ENCODE measurements around the gene GP5.
A peak's percentile ranks its signal among the peaks of the same experiment; 100 is the strongest.

The GP5 gene

GRCh38 chr3:194392576-194392975 lies 6.5 kb downstream of the GP5 start:
- Histone ChIP-seq H2AFZ (ENCODE audit: low read depth, low read length) (no peak overlapping the region), H3K79me2 (ENCODE audit: insufficient read depth, low read length) (no peaks in the 10 kb centered on the region), H3K9me3 (ENCODE audit: insufficient read depth, low read length, severe bottlenecking) (peaks cover 14% of the 10 kb centered on the region), H3K4me2 (ENCODE audit: insufficient read depth, low read length) (no peak overlapping the region), H3K36me3 (ENCODE audit: insufficient read depth, low read length) (no peaks in the 10 kb centered on the region), H3K9ac (ENCODE audit: low read depth, low read length) (no peak overlapping the region), H4K20me1 (ENCODE audit: insufficient read depth, low read length) (no peaks in the 10 kb centered on the region), H3K27me3 (ENCODE audit: insufficient read depth, low read length, poor library complexity) (no peaks in the 10 kb centered on the region), H3K4me1 (ENCODE audit: insufficient read depth, low read length) (peaks cover 32% of the 10 kb centered on the region), H3K27ac (ENCODE audit: low read length) (no peak overlapping the region), H3K4me3 (ENCODE audit: low read depth in 1 of 2, low read length in 2 of 2) (no peak overlapping the region)
- TF ChIP-seq EZH2 (IDR thresholded peaks at IDR 0.05; ENCODE audit: borderline replicate concordance, low read depth, low read length, severe bottlenecking) (no peak), CTCF (IDR thresholded peaks at IDR 0.05; ENCODE audit: borderline replicate concordance, extremely low read depth, low read length, poor library complexity, severe bottlenecking) (no peak)
- no peak for ATAC-seq (ENCODE audit: insufficient read depth, low read depth)
- DNase-seq = no peak

- ATAC-seq (ENCODE audit: insufficient read depth, low read depth) (no peak), DNase-seq (no peak)
- Histone ChIP-seq H4K20me1 (ENCODE audit: insufficient read depth, low read length) (no peaks in the 10 kb centered on the region), H3K36me3 (ENCODE audit: insufficient read depth, low read length) (no peaks in the 10 kb centered on the region), H3K4me2 (ENCODE audit: insufficient read depth, low read length) (no peak overlapping the region), H2AFZ (ENCODE audit: low read depth, low read length) (no peak overlapping the region), H3K27ac (ENCODE audit: low read length) (no peak overlapping the region), H3K9me3 (ENCODE audit: insufficient read depth, low read length, severe bottlenecking) (peaks cover 14% of the 10 kb centered on the region), H3K4me1 (ENCODE audit: insufficient read depth, low read length) (peaks cover 15% of the 10 kb centered on the region), H3K27me3 (ENCODE audit: insufficient read depth, low read length, poor library complexity) (no peaks in the 10 kb centered on the region), H3K9ac (ENCODE audit: low read depth, low read length) (no peak overlapping the region), H3K4me3 (ENCODE audit: low read depth in 1 of 2, low read length in 2 of 2) (no peak overlapping the region), H3K79me2 (ENCODE audit: insufficient read depth, low read length) (no peaks in the 10 kb centered on the region)
- no peak for TF ChIP-seq EZH2 (IDR thresholded peaks at IDR 0.05; ENCODE audit: borderline replicate concordance, low read depth, low read length, severe bottlenecking)
- TF ChIP-seq CTCF (IDR thresholded peaks at IDR 0.05; ENCODE audit: borderline replicate concordance, extremely low read depth, low read length, poor library complexity, severe bottlenecking) = no peak
Measured at GRCh38 chr3:194390835-194391234, 8.2 kb downstream of the GP5 start.

- no peak for ATAC-seq (ENCODE audit: insufficient read depth, low read depth)
- Histone ChIP-seq H3K4me1 (ENCODE audit: insufficient read depth, low read length) (no peaks in the 10 kb centered on the region), H3K36me3 (ENCODE audit: insufficient read depth, low read length) (no peaks in the 10 kb centered on the region), H3K27ac (ENCODE audit: low read length) (no peak overlapping the region), H3K4me3 (ENCODE audit: low read depth in 1 of 2, low read length in 2 of 2) (no peak overlapping the region), H3K9ac (ENCODE audit: low read depth, low read length) (no peak overlapping the region), H3K9me3 (ENCODE audit: insufficient read depth, low read length, severe bottlenecking) (peaks cover 14% of the 10 kb centered on the region), H2AFZ (ENCODE audit: low read depth, low read length) (no peak overlapping the region), H3K79me2 (ENCODE audit: insufficient read depth, low read length) (no peaks in the 10 kb centered on the region), H3K27me3 (ENCODE audit: insufficient read depth, low read length, poor library complexity) (no peaks in the 10 kb centered on the region), H3K4me2 (ENCODE audit: insufficient read depth, low read length) (no peak overlapping the region), H4K20me1 (ENCODE audit: insufficient read depth, low read length) (no peaks in the 10 kb centered on the region)
- DNase-seq = peak; percentile 3
- no peak for TF ChIP-seq EZH2 (IDR thresholded peaks at IDR 0.05; ENCODE audit: borderline replicate concordance, low read depth, low read length, severe bottlenecking)
- no peak for TF ChIP-seq CTCF (IDR thresholded peaks at IDR 0.05; ENCODE audit: borderline replicate concordance, extremely low read depth, low read length, poor library complexity, severe bottlenecking)
Measured at GRCh38 chr3:194389269-194389668, 9.8 kb downstream of the GP5 start.

- DNase-seq = no peak
- ATAC-seq (ENCODE audit: insufficient read depth, low read depth) = no peak
- H4K20me1 ChIP-seq (ENCODE audit: insufficient read depth, low read length) = no peaks in the 10 kb centered on the region
- H3K27me3 ChIP-seq (ENCODE audit: insufficient read depth, low read length, poor library complexity) = no peaks in the 10 kb centered on the region
- H3K4me3 ChIP-seq (ENCODE audit: low read depth in 1 of 2, low read length in 2 of 2) = no peak overlapping the region
- no peak overlapping the region for H3K27ac ChIP-seq (ENCODE audit: low read length)
- no peaks in the 10 kb centered on the region for H3K79me2 ChIP-seq (ENCODE audit: insufficient read depth, low read length)
- TF ChIP-seq CTCF (IDR thresholded peaks at IDR 0.05; ENCODE audit: borderline replicate concordance, extremely low read depth, low read length, poor library complexity, severe bottlenecking) (no peak), EZH2 (IDR thresholded peaks at IDR 0.05; ENCODE audit: borderline replicate concordance, low read depth, low read length, severe bottlenecking) (no peak)
- H3K4me1 ChIP-seq (ENCODE audit: insufficient read depth, low read length) = no peaks in the 10 kb centered on the region
- H3K9ac ChIP-seq (ENCODE audit: low read depth, low read length) = no peak overlapping the region
- H3K9me3 ChIP-seq (ENCODE audit: insufficient read depth, low read length, severe bottlenecking) = peaks cover 14% of the 10 kb centered on the region
- H3K4me2 ChIP-seq (ENCODE audit: insufficient read depth, low read length) = no peak overlapping the region
- H3K36me3 ChIP-seq (ENCODE audit: insufficient read depth, low read length) = no peaks in the 10 kb centered on the region
- H2AFZ ChIP-seq (ENCODE audit: low read depth, low read length) = no peak overlapping the region
Measured at GRCh38 chr3:194387926-194388418, 11.1 kb downstream of the GP5 start.
